Uterus (tissue), 2 donors: Measurements from ENCODE around the gene CFAP97.

Experiments
- POLR2A ChIP-seq, 2 donors: fragments of 450-650 bp; IDR thresholded peaks; one replicate each; pipeline ENCODE4 v1.6.1; 2016; ENCODE audit warnings: antibody characterized with exemption in 2 of 2, mild to moderate bottlenecking in 1 of 2, moderate library complexity in 1 of 2
- TF ChIP-seq, protein P1 (sequence below), 4 experiments: fragments of 200-600 bp in 2 of 4; fragments of 450-650 bp in 2 of 4; sonication (generic) in 2 of 4; IDR thresholded peaks; one replicate each; pipeline ENCODE4 v1.5.1; 2016 to 2019; ENCODE audit warnings: antibody characterized with exemption in 4 of 4, mild to moderate bottlenecking in 2 of 4, moderate library complexity in 1 of 4

GRCh38 chr4:185139736-185140135, 64.1 kb downstream of the CFAP97 start:
- TF ChIP-seq, protein P1, sequence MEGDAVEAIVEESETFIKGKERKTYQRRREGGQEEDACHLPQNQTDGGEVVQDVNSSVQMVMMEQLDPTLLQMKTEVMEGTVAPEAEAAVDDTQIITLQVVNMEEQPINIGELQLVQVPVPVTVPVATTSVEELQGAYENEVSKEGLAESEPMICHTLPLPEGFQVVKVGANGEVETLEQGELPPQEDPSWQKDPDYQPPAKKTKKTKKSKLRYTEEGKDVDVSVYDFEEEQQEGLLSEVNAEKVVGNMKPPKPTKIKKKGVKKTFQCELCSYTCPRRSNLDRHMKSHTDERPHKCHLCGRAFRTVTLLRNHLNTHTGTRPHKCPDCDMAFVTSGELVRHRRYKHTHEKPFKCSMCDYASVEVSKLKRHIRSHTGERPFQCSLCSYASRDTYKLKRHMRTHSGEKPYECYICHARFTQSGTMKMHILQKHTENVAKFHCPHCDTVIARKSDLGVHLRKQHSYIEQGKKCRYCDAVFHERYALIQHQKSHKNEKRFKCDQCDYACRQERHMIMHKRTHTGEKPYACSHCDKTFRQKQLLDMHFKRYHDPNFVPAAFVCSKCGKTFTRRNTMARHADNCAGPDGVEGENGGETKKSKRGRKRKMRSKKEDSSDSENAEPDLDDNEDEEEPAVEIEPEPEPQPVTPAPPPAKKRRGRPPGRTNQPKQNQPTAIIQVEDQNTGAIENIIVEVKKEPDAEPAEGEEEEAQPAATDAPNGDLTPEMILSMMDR (IDR thresholded peaks at IDR 0.05): no peak
- no peak for TF ChIP-seq POLR2A (IDR thresholded peaks at IDR 0.05)
